G401.6 (cell line): Measurements from ENCODE around the gene TJP3.

Source experiments
- FAIRE-seq: peaks from 2 replicates; lab custom pipeline; 2012; peaks lifted over from hg19 to GRCh38; lab: Jason Lieb, UNC

TJP3 gene

DNA sequence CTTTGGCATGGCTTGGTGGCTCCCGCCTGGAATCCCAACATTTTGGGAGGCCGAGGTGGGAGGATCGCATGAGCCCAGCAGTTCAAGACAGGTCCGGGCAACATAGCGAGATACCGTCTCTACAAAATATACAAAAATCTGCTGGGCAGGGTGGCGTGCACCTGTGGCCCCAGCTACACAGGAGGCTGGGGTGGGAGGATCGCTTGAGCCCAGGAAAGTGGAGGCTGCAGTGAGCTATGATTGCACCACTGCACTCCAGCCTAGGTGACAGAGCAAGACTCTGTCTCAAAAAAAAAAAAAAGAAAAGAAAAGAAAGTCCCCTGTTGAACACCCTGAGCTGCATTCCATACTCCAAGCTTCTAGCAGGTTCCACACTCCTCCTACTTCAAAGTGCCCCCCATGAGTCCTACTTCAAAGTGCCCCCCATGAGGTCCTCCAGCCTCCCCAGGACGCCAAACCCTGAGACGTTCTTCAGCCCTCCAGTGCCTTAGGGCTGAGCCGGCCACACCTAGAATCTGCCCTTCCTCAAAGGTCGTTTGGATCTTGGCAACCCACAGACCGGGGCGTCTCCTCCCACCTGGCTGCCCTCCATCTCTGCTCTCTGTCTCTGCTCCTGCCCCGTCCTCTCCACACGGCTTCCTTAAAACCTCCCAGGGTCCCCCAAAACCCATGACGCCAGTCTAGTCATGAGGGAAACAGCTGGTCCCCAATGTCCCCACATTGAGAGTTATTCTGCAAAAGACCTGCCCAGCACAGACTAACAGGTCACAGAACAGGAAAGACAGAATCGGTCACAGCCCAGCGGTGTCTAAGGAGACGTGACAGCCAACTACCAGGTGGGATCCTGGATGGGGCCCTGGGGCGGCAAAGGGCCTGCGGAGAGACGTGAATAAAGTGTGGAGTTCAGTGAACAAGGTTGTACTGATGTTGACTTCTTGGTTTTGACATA, 4.8 kb downstream of the TJP3 start:
- no peak for FAIRE-seq

- FAIRE-seq, result no peak
Observed at GRCh38 chr19:3716147-3716668, 8.0 kb downstream of the TJP3 start.

GRCh38 chr19:3719868-3720267, 11.7 kb downstream of the TJP3 start:
- FAIRE-seq, result no peak

GRCh38 chr19:3720349-3720917, 12.2 kb downstream of the TJP3 start:
- no peak for FAIRE-seq

GRCh38 chr19:3721131-3721886, 13.1 kb downstream of the TJP3 start:
- peak; percentile 76 for FAIRE-seq

- FAIRE-seq, result no peak
Observed at GRCh38 chr19:3721887-3722442, 13.8 kb downstream of the TJP3 start.

GRCh38 chr19:3722443-3723109, 14.4 kb downstream of the TJP3 start:
- no peak for FAIRE-seq

- no peak for FAIRE-seq
Observed at GRCh38 chr19:3723110-3723488, 14.9 kb downstream of the TJP3 start.

- no peak for FAIRE-seq
Observed at GRCh38 chr19:3723883-3724282, 15.7 kb downstream of the TJP3 start.

DNA sequence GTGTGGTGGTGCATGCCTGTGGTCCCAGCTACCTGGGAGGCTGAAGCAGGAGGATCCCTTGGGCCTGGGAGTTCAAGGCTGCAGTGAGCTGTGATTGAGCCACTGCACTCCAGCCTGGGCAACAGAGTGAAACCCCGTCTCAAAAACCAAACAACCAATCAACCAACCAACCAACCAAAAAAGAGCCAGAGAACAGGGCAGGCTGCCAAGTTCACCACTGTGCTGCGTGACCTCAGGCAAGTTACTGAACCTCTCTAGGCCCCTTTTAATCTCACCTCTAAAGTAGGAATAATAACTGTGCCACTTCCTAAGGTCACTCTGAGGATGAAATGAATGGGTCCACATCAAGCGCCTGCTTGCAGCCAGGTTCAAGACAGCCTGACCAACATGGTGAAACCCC, 16.9 kb downstream of the TJP3 start:
- FAIRE-seq, result no peak

- no peak for FAIRE-seq
Observed at GRCh38 chr19:3725640-3726310, 17.6 kb downstream of the TJP3 start.

DNA sequence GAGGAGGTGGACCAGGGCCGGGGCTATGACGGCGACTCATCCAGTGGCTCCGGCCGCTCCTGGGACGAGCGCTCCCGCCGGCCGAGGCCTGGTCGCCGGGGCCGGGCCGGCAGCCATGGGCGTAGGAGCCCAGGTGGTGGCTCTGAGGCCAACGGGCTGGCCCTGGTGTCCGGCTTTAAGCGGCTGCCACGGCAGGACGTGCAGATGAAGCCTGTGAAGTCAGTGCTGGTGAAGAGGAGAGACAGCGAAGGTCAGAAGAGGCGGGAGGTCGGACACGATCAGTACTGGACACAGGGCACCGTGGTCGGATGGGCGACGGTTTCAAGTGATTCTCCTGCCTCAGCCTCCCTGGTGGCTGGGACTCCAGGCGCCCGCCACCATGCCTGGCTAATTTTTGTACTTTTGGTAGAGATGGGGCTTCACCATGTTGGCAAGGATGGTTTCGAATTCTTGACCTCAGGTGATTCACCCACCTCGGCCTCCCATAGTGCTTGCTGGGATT, 22.3 kb downstream of the TJP3 start:
- no peak for FAIRE-seq

DNA sequence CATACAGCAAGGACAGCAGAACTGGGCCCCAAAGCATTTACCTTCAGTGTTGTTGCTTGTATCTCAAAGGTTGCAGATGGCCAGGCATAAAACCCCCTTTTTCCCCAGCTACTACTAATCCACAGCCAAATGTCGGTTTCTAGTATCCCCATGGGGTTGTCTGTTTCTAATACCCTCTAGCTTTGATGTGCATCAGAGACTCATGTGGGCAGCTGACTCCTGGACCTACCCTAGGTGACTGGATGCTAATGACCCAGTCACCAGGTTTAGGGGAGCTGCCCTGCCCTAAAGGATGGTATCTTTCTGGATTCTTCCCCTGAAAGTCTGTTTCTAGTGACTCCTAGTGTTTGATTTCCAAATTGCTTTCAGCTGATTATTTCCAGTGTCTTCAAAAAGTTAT, 23.9 kb downstream of the TJP3 start:
- no peak for FAIRE-seq

DNA sequence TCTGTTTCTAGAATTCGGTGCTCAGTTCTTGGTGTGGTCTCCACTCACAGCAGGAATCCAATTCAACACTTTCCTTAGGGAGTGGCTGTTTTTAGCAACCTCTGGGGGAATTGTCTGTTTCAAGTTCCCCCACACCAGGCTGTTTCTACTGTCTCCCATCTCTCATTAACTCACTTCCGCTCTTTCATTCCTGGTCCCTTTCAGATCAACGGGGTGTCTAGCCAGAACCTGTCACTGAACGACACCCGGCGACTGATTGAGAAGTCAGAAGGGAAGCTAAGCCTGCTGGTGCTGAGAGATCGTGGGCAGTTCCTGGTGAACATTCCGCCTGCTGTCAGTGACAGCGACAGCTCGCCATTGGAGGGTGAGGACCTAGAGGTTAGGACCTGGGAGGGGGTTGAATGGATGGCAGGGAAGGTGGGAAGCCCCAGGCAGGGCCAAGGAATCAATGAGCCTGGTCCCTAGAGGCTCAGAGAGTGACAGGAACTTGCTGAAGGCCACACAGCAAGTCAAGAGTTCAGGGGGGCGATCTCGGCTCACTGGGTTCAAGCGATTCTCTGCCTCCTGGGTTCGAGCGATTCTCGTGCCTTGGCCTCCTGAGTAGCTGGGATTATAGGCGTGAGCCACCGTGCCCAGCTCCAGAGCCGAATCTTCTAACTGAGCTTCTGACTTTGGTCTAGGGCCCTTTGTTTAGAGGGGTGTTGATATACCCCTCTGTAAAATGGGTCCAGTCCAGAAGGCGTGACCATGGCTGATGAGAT, 25.5 kb downstream of the TJP3 start:
- FAIRE-seq, result no peak

GRCh38 chr19:3734310-3734600, 26.1 kb downstream of the TJP3 start:
- FAIRE-seq, result no peak

DNA sequence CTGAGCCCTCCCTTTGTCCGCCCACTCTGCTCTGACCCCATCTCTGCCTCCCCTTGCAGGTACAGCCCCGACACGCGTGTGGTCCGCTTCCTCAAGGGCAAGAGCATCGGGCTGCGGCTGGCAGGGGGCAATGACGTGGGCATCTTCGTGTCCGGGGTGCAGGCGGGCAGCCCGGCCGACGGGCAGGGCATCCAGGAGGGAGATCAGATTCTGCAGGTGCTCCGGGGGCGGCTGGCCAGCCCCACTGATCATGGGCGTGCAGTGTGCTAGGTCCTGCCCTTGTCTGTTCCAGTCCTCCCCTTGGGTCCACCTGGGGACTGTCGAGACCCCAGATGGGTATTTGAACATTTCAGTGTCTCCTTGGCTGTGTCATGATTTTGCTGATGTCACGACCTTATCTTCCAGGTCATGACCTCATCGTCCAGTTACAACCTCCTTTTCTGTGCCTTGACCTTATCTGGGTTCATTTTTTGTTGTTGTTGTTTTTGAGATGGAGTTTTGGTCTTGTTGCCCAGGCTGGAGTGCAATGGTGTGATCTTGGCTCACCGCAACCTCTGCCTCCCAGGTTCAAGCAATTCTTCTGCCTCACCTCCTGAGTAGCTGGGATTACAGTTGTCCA, 28.0 kb downstream of the TJP3 start:
- no peak for FAIRE-seq

DNA sequence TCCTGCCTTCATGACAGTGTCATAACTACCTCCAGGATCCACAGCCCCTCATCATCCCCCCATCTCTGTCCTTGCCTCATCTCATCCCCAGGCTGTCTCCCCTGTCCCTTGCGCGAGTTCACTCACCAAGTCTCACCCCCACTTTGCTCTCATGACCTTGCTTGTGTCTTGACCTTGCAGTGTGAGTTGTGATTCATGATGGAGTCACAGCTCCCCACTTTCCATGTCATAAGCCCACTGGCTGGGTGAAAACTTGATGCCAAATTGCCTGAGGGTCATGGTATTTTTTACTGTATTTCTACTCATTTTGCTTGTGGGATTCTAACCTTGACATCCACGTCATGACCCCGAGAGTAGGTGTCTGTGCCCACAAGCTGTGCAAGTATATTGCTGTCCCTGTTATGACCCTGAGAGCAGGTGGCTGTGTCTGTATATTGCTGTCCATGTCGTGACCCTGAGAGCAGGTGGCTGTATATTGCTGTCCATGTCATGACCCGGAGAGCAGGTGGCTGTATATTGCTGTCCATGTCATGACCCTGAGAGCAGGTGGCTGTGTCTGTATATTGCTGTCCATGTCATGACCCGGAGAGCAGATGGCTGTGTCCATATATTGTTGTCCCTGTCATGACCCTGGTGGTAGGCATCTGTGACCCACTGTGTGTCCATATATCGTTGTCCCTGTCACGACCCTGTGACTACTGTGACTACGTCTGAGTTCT, 29.5 kb downstream of the TJP3 start:
- no peak for FAIRE-seq

DNA sequence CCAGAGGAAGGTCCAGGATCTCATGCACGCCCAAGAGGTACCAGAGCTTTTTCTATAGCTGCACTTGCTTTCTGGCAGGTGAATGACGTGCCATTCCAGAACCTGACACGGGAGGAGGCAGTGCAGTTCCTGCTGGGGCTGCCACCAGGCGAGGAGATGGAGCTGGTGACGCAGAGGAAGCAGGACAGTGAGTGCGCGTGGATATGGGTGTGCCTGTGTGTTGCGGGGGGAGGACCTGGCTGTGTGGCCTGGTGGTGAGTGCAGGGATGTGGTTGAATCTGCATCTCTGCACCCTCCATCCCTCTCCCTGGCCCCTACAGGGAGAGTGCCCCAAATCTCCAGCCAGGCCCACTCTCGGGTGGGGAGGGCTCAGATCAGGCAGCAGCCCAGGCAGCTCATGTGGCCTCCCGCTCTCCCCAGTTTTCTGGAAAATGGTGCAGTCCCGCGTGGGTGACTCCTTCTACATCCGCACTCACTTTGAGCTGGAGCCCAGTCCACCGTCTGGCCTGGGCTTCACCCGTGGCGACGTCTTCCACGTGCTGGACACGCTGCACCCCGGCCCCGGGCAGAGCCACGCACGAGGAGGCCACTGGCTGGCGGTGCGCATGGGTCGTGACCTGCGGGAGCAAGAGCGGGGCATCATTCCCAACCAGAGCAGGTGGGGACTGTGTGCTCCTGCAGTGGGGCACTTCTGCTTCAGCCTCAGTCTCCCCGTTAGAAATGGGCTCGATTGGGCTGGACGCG, 30.5 kb downstream of the TJP3 start:
- FAIRE-seq, result no peak

DNA sequence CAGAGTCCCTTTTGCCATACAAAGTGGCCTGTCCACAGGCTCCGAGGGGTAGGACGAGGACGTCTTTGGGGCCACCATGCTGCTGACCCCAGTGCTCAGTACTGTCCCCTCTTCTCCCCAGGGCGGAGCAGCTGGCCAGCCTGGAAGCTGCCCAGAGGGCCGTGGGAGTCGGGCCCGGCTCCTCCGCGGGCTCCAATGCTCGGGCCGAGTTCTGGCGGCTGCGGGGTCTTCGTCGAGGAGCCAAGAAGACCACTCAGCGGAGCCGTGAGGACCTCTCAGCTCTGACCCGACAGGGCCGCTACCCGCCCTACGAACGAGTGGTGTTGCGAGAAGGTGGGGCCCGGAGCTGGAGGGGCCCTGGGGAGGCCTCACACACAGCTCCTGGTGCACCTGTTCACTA, 32.2 kb downstream of the TJP3 start:
- FAIRE-seq, result no peak
